HG03045 (cell line): ENCODE measurements around the gene WWP2.
"Not testable (repeated sequence)": the region's sequence is repeated elsewhere in the genome, so short reads cannot be mapped to it uniquely, and the experiment has no call there.

Source experiments
- ATAC-seq: cut with Tn5 transposase; IDR thresholded peaks from one replicate; pipeline ENCODE4 v1.9.1; 2021; ENCODE audit warnings: mild to moderate bottlenecking, moderate library complexity; ENCODE audit not compliant: unreplicated experiment

WWP2 gene

GRCh38 chr16:69853481-69853880, 91.3 kb downstream of the WWP2 start:
- ATAC-seq = no peak

GRCh38 chr16:69854776-69855175, 92.6 kb downstream of the WWP2 start:
- ATAC-seq = not testable (repeated sequence)

GRCh38 chr16:69855592-69855991, 93.5 kb downstream of the WWP2 start:
- ATAC-seq = no peak

- no peak for ATAC-seq
These were observed 96.3 kb downstream of the WWP2 start for GRCh38 chr16:69858191-69859104.

- ATAC-seq = no peak
These were observed 97.2 kb downstream of the WWP2 start for GRCh38 chr16:69859105-69859989.

- ATAC-seq = no peak
These were observed 98.4 kb downstream of the WWP2 start for GRCh38 chr16:69860233-69861231.

- no peak for ATAC-seq
These were observed 99.3 kb downstream of the WWP2 start for GRCh38 chr16:69861292-69862030.

GRCh38 chr16:69863401-69864281, 101.5 kb downstream of the WWP2 start:
- ATAC-seq = no peak

- ATAC-seq = no peak
These were observed 103.6 kb downstream of the WWP2 start for GRCh38 chr16:69865701-69866100.

GRCh38 chr16:69867784-69868560, 105.8 kb downstream of the WWP2 start:
- no peak for ATAC-seq

GRCh38 chr16:69870761-69871160, 108.6 kb downstream of the WWP2 start:
- ATAC-seq = no peak

GRCh38 chr16:69871708-69872107, 109.6 kb downstream of the WWP2 start:
- ATAC-seq = no peak

GRCh38 chr16:69872888-69873287, 110.8 kb downstream of the WWP2 start:
- ATAC-seq = no peak

GRCh38 chr16:69873783-69874182, 111.7 kb downstream of the WWP2 start:
- ATAC-seq = no peak

GRCh38 chr16:69874271-69874670, 112.1 kb downstream of the WWP2 start:
- no peak for ATAC-seq

GRCh38 chr16:69880640-69881133, 118.6 kb downstream of the WWP2 start:
- ATAC-seq = no peak

GRCh38 chr16:69881141-69881540, 119.0 kb downstream of the WWP2 start:
- no peak for ATAC-seq

- no peak for ATAC-seq
These were observed 121.6 kb downstream of the WWP2 start for GRCh38 chr16:69883744-69884143.
